ENCODE measurements around the gene WDR70.
"Not testable (repeated sequence)": the region's sequence is repeated elsewhere in the genome, so short reads cannot be mapped to it uniquely, and the experiment has no call there.

The WDR70 gene

GRCh38 chr5:37454402-37455055 lies 75.4 kb downstream of the WDR70 start:
- not testable (repeated sequence) for DNase-seq

DNA sequence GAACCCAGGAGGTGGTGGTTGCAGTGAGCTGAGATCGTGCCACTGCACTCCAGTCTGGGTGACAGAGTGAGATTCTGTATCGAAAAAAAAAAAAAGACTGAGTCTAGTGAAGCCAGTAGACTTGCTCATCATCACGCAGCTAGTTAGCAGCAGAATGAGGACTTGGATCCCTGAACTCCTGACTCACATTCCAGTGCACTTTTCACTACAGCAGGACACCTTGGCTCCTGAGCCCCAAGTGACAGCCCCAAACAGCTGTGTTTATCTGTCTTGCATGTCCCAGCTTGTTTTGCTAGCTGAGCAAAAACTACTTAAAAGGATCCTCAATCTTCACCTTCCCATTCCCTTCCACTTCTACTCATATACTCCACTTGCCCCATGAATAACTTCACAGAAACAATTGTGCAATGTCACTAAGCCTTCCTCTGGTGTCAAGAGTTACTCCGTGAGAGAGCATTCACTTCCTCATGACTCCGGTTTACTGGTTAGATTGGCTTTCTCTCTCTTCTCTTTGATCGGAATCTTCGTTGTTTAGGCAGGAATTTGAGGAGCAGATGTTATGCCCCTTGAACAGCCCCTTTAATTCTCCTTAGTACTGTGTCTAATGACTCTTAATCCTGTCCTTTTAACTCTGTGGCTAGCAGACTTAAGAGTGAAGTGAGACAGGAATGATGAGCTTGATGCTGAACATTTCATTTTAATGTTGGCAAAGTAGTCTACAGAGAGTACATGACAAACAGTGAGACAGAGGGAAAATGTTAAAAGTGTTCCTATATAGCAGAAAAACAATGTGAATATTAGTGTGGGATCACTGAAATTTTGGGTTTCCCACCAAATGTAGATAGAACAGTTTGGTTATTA lies 84.3 kb downstream of the WDR70 start:
- DNase-seq = not testable (repeated sequence)

DNA sequence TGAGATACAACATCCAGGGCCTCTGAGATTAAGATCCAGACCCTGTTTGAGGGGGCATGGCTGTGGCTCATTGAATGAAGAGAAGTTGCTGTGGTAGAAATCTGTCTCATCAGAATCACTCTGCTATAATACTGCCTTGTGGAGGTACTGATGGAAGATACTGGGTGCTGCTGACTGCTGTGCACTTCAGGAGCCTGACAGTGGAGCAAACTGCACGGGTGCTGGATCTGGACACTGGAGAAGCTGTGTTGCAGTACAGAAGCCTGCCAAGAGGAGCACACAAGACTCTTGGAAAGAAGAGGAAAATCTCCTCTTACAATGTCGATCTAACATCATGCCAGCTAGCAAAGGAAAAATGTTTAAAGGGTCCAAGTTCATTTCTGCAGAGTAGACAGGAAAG lies 85.5 kb downstream of the WDR70 start:
- DNase-seq = not testable (repeated sequence)

DNA sequence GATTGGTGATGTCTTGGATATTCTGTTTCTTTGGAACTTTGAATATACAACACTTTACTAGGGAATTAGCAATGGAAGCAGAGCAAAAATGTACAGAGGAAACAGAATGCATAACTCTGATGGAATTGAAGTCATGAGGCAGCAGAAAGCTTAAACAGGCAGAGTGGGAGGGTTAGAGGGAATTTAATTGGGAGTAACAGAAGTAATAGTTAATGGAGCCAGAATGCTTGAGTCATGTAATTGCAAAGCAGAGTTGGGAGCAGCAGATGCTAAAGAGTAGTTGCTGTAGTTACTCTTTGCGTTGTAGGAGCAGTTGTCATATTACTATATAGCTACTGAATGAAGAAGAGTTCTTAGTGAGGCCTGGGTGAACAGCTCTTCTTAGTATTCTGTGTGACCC lies 90.3 kb downstream of the WDR70 start:
- not testable (repeated sequence) for DNase-seq

DNA sequence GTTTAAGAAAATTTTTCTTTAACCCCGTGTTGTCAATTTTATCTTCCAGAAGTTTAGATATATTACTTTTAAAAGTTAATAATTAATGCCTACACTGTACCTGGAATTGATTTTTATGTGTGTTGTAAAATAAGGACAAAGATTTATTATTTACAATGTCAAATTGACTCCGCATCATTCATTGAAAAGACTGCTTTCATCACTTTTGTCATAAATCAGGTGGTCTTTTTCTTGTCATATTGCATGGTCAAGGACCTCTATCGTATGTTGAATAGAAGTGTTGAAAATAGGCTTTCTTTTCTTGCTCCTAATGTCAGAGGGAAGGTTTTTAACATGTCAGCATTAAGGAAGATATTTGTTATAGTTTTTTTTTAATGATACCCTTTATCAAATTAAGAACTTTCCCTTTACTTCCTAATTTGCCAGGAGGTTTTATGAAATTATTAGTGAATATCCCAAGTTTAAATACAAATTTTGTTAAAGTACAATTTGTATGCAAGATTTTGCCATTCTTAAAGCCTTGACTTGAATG lies 92.6 kb downstream of the WDR70 start:
- no peak for DNase-seq

DNA sequence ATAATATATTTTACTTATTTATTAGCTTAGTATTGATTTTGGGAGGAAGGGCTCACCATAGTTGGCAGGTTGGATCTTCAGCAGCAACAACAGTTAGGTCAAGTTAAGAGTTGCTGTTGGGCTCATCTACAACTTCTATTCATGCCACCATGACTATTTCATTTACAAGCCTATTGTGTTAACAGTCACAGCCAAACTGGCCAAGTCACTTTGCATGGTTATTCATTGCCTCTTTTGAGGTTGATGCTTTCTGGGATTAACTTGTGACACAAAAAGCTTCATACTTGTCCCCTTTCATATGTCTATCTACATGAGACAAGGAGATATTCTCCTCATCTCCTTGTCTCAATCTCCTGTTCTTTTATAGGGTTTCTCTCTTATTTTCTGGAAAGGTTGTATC lies 98.3 kb downstream of the WDR70 start:
- no peak for DNase-seq

GRCh38 chr5:37478121-37478894 lies 99.2 kb downstream of the WDR70 start:
- no peak for DNase-seq

- not testable (repeated sequence) for DNase-seq
Measured at GRCh38 chr5:37481395-37481794, 102.3 kb downstream of the WDR70 start.

- DNase-seq = no peak
Measured at GRCh38 chr5:37490120-37490810, 111.1 kb downstream of the WDR70 start.

GRCh38 chr5:37490931-37491330 lies 111.8 kb downstream of the WDR70 start:
- DNase-seq = no peak

- DNase-seq = no peak
Measured at GRCh38 chr5:37492778-37493555, 113.8 kb downstream of the WDR70 start.

DNA sequence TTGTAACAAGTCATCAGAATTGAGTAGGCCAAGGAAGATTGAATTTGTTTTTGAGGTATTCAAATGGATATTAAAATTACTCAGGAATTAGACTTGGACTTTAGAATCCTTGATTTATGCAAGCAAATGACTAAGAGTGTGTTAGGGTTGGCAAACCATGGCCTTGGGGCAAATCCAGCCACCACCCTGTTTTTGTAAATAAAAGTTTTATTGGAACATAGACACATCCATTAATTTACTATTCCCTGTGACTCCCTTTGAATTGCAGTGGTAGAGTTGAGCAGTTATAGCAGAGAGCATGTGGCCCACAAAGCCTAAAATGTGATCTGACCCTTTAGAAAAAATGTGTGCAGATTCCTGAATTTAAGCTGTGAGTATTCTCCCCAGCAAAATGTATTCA lies 115.6 kb downstream of the WDR70 start:
- DNase-seq = no peak

DNA sequence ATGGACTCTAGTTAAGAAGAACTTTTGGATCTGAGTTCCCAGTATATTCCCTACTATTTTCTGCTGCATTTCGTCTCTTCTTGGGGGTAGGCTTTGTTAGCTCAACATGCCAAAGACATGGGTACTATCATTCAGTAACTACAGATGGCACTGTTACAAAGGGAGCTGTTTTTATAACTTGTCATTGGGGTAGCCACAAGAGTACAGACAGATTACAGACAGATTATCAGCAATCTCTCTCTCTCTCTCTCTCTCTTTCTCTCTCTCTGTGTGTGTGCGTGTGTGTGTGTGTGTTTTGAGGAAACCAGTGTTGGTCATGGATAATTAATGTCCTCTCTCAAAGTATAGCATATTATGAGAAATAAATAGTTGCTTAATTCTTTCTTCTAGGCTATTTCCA lies 116.1 kb downstream of the WDR70 start:
- no peak for DNase-seq

DNA sequence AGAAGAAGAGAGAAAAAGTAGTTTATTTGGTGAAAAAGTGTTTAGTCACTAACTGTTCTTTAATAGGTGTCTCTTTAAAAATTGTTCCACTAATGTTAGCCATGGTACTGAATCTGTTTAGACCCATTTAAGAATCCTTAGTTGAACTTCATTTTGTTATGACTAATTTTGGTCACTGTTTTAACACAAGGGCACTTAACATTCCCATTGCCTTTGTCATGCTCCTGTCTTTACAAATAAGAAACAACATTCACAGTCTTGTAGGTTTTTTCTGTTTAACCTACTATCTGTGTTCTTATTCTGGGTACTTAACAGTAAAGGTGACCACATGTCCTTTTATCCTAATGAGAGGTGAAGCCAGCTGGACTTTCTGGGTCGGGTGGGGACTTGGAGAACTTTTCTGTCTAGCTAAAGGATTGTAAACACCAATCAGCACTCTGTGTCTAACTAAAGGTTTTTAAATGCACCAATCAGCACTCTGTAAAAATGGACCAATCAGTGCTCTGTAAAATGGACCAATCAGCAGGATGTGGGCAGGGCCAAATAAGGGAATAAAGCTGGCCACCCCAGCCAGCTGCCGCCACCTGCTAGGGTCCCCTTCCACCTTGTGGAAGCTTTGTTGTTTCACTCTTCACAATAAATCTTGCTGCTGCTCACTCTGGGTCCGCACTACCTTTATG lies 116.7 kb downstream of the WDR70 start:
- DNase-seq = no peak

- DNase-seq = no peak
Measured at GRCh38 chr5:37496902-37497445, 117.9 kb downstream of the WDR70 start.

- no peak for DNase-seq
Measured at GRCh38 chr5:37501152-37501551, 122.0 kb downstream of the WDR70 start.

GRCh38 chr5:37506241-37506640 lies 127.1 kb downstream of the WDR70 start:
- no peak for DNase-seq

DNA sequence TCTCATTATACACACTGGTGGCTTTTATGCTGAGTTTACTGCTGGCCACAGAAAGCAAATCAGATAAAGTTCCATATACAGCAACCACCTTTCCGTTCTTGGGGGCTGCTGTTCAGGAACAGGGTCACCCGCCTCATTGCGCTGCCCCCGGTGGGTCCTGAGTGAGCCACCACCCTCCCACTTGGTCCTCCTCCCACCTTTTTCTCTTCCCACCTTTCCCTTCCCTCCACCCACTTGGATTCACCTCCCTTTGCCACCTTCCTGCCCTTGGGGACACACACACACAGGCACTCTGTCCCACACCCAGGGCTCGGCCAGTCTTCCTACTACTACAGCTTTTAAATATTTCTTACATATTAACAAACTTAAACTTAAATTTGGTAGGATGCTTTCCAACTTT lies 127.6 kb downstream of the WDR70 start:
- DNase-seq = no peak

GRCh38 chr5:37511646-37512045 lies 132.5 kb downstream of the WDR70 start:
- DNase-seq = no peak

- DNase-seq = no peak
Measured at GRCh38 chr5:37514946-37515345, 135.8 kb downstream of the WDR70 start.

DNA sequence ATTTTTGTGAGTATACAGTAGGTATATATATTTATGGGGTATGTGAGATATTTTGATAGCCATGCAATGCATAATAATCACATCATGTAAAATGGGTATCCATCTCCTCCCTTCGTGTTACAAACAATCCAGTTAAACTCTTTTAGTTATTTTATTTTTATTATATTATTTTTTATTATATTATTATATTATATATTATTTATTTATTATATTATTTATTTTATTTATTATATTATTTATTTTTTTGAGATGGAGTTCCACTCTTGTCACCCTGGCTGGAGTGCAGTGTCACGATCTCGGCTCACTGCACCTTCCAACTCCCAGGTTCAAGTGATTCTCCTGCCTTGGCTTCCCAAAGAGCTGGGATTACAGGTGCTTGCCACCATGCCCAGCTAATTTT lies 138.6 kb downstream of the WDR70 start:
- DNase-seq = no peak
